Keratinocyte (primary cell): Measurements from ENCODE around the gene CNTD1. TPM values are rescaled to one million over a fixed set of nuclear protein-coding genes. Genes with fewer than 3 reads are reported as not detected.

Experiments used
- DNase-seq: peaks from one replicate; pipeline ENCODE4 v3.0.0-alpha.2; 2011; ENCODE audit warnings: low read depth, missing footprints, low spot score
- FAIRE-seq: peaks from 2 replicates; lab custom pipeline; 2011; peaks lifted over from hg19 to GRCh38; lab: Jason Lieb, UNC
- H2AFZ ChIP-seq: 2 replicates; pipeline ENCODE4 v1.6.0; 2012; ENCODE audit warnings: low read length, control low read depth, inconsistent platforms; ENCODE audit not compliant: control insufficient read depth
- H3K27ac ChIP-seq: 2 replicates; pipeline ENCODE4 v1.5.1; 2011; ENCODE audit warnings: low read length; ENCODE audit not compliant: control insufficient read depth, insufficient read depth
- H3K27me3 ChIP-seq: 3 replicates; pipeline ENCODE4 v1.6.0; 2011; ENCODE audit warnings: low read length; ENCODE audit not compliant: control insufficient read depth, insufficient read depth; ENCODE audit errors: extremely low read depth
- H3K36me3 ChIP-seq, 2 experiments: 2 replicates in 1 of 2; 3 replicates in 1 of 2; pipeline ENCODE4 v1.5.1; 2011; ENCODE audit warnings: low read length in 2 of 2, mild to moderate bottlenecking in 1 of 2; ENCODE audit not compliant: control insufficient read depth in 2 of 2, insufficient read depth in 2 of 2; ENCODE audit errors: extremely low read depth in 1 of 2
- H3K4me1 ChIP-seq: 3 replicates; pipeline ENCODE4 v1.5.1; 2011; ENCODE audit warnings: low read length; ENCODE audit not compliant: control insufficient read depth, insufficient read depth; ENCODE audit errors: extremely low read depth
- H3K4me2 ChIP-seq: 3 replicates; pipeline ENCODE4 v1.6.0; 2011; ENCODE audit warnings: low read depth, low read length; ENCODE audit not compliant: control insufficient read depth, insufficient read depth; ENCODE audit errors: extremely low read depth
- H3K4me3 ChIP-seq, 3 experiments: fragments of 200-600 bp in 1 of 3; sonication (generic) in 1 of 3; 2 replicates in 2 of 3; 3 replicates in 1 of 3; pipeline ENCODE4 v1.5.1; 2011 to 2016; ENCODE audit warnings: low read length in 3 of 3, mild to moderate bottlenecking in 3 of 3, control low read depth in 2 of 3, inconsistent platforms in 1 of 3, low read depth in 1 of 3, mixed read lengths in 1 of 3, mixed run types in 1 of 3, moderate library complexity in 1 of 3; ENCODE audit not compliant: control insufficient read depth in 2 of 3, insufficient read depth in 2 of 3; ENCODE audit errors: extremely low read depth in 1 of 3
- H3K79me2 ChIP-seq: 2 replicates; pipeline ENCODE4 v1.6.0; 2012; ENCODE audit warnings: low read length; ENCODE audit not compliant: control insufficient read depth, insufficient read depth
- H3K9ac ChIP-seq: 3 replicates; pipeline ENCODE4 v1.6.0; 2011; ENCODE audit warnings: low read length; ENCODE audit not compliant: control insufficient read depth, insufficient read depth; ENCODE audit errors: extremely low read depth
- H3K9me1 ChIP-seq: 3 replicates; pipeline ENCODE4 v1.6.0; 2011; ENCODE audit warnings: low read length; ENCODE audit not compliant: control insufficient read depth, insufficient read depth; ENCODE audit errors: extremely low read depth
- H3K9me3 ChIP-seq: 2 replicates; pipeline ENCODE4 v1.5.1; 2012; ENCODE audit warnings: low read depth, low read length; ENCODE audit not compliant: control insufficient read depth
- H4K20me1 ChIP-seq: 3 replicates; pipeline ENCODE4 v1.6.0; 2011; ENCODE audit warnings: low read length; ENCODE audit not compliant: control insufficient read depth, insufficient read depth; ENCODE audit errors: extremely low read depth
- EZH2 ChIP-seq: IDR thresholded peaks from one replicate; pipeline ENCODE4 v1.6.1; 2012; ENCODE audit warnings: inconsistent platforms, mild to moderate bottlenecking, low read length, moderate library complexity
- dilution Hi-C: fragments of 300-500 bp; cut with MboI; formaldehyde crosslinking; loops from one replicate; pipeline ENCODE4 v1.7.0; 2020; ENCODE audit warnings: low sequenced_read_pairs; ENCODE audit not compliant: extremely low pct_ligation_motif_present
- polyA plus RNA-seq, 5 experiments: library from polyadenylated mRNA; depleted of rRNA in 3 of 5; stranded (reverse) in 3 of 5; stranded (forward) in 1 of 5; unstranded in 1 of 5; fragments of >200 nt; gene quantifications; 1 replicate in 1 of 5; 2 replicates in 3 of 5; 3 replicates in 1 of 5; pipeline versions ENCODE4 v1.2.1 to v1.2.3, GENCODE V29; 2011 to 2012; ENCODE audit warnings: missing spikeins in 2 of 5, low read depth in 1 of 5, low replicate concordance in 1 of 5
- TF ChIP-seq, protein P1 (sequence below), 3 experiments: IDR thresholded peaks in 1 of 3; conservative IDR thresholded peaks in 1 of 3; optimal IDR thresholded peaks in 1 of 3; 2 replicates in 2 of 3; 3 replicates in 1 of 3; pipeline versions ENCODE3 to v1.5.1; 2011; ENCODE audit warnings: low read length in 3 of 3, mild to moderate bottlenecking in 3 of 3, moderate library complexity in 2 of 3, control low read depth in 1 of 3, inconsistent platforms in 1 of 3; ENCODE audit not compliant: insufficient read depth in 2 of 3; ENCODE audit errors: extremely low read depth in 1 of 3

The CNTD1 gene
- polyA plus RNA-seq, 1 donor (not counting 4 experiments of a cell fraction or from before 2014, with no cell fraction given) = not detected

DNA sequence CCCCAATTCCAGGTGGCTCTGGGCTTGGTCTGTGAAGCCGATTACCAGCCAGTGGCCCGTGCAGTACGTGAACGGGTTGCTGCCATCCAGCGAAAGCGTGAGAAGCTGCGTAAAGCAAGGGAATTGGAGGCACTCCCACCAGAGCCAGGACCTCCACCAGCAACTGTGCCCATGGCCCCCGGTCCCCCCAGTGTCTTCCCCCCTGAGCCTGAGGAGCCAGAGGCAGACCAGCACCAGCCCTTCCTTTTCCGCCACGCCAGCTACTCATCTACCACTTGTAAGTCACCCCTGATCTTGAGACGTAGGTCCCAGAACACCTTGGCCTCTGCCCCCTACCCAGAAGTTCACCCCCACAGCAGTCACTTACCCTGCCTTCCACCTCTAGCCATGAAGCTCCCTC, 11.4 kb upstream of the CNTD1 start:
- H3K9me1 ChIP-seq = no peaks in the 10 kb centered on the region
- no peaks in the 10 kb centered on the region for H3K79me2 ChIP-seq
- TF ChIP-seq EZH2 = no peak
- TF ChIP-seq, protein P1, sequence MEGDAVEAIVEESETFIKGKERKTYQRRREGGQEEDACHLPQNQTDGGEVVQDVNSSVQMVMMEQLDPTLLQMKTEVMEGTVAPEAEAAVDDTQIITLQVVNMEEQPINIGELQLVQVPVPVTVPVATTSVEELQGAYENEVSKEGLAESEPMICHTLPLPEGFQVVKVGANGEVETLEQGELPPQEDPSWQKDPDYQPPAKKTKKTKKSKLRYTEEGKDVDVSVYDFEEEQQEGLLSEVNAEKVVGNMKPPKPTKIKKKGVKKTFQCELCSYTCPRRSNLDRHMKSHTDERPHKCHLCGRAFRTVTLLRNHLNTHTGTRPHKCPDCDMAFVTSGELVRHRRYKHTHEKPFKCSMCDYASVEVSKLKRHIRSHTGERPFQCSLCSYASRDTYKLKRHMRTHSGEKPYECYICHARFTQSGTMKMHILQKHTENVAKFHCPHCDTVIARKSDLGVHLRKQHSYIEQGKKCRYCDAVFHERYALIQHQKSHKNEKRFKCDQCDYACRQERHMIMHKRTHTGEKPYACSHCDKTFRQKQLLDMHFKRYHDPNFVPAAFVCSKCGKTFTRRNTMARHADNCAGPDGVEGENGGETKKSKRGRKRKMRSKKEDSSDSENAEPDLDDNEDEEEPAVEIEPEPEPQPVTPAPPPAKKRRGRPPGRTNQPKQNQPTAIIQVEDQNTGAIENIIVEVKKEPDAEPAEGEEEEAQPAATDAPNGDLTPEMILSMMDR (optimal IDR thresholded peaks at IDR 0.05 in 1 of 3, IDR thresholded peaks at IDR 0.05 in 1 of 3, conservative IDR thresholded peaks at IDR 0.05 in 1 of 3; ENCODE audit: extremely low read depth in 1 of 3, insufficient read depth in 2 of 3, low read length in 3 of 3) = no peak
- no peak overlapping the region for H2AFZ ChIP-seq
- H3K9me3 ChIP-seq = no peaks in the 10 kb centered on the region
- H3K27me3 ChIP-seq = peaks cover 25% of the 10 kb centered on the region
- no peak overlapping the region for H3K27ac ChIP-seq
- no peaks in the 10 kb centered on the region for H3K36me3 ChIP-seq
- H3K4me1 ChIP-seq = peaks cover 19% of the 10 kb centered on the region
- no peak overlapping the region for H3K9ac ChIP-seq
- no peak overlapping the region for H3K4me3 ChIP-seq
- no peak overlapping the region for H3K4me2 ChIP-seq
- dilution Hi-C loops = no loop called here
- no peak for FAIRE-seq
- H4K20me1 ChIP-seq = no peaks in the 10 kb centered on the region
- no peak for DNase-seq

DNA sequence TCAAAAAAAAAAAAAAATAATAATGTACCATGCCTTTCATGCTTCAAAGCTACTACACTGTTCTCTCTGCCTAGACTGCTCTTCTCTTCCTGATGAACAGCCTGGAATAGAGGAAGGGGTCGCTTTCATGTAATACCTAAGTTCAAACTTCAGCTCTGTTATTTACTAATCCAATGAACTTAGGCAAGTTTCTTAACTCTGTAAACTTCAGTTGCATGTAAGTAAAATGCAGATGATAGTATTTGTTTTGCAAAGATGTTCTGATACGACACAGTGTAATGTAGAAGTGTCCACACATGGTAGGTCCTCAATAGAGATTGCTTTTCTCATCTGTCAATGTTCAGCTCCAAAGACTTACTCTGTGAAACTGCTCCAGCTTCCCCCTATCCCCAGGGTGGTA, 6.7 kb upstream of the CNTD1 start:
- Histone ChIP-seq H3K9me3 (no peaks in the 10 kb centered on the region), H3K4me3 (no peak overlapping the region), H2AFZ (no peak overlapping the region), H4K20me1 (no peaks in the 10 kb centered on the region), H3K36me3 (peaks cover 0 to 2% of the 10 kb centered on the region in 2 experiments), H3K27ac (no peak overlapping the region), H3K27me3 (peaks cover 7% of the 10 kb centered on the region), H3K4me2 (no peak overlapping the region), H3K4me1 (peaks cover 4% of the 10 kb centered on the region), H3K9ac (no peak overlapping the region), H3K79me2 (no peaks in the 10 kb centered on the region), H3K9me1 (no peaks in the 10 kb centered on the region)
- dilution Hi-C loops = no loop called here
- DNase-seq (no peak), FAIRE-seq (no peak)
- TF ChIP-seq, protein P1 (optimal IDR thresholded peaks at IDR 0.05 in 1 of 3, IDR thresholded peaks at IDR 0.05 in 1 of 3, conservative IDR thresholded peaks at IDR 0.05 in 1 of 3; ENCODE audit: extremely low read depth in 1 of 3, insufficient read depth in 2 of 3, low read length in 3 of 3) = no peak
- TF ChIP-seq EZH2 = no peak
